Trophoblast cell (in vitro differentiated cells and primary cell): Measurements from ENCODE around the gene EIF2AK3.

Experiments used
- DNase-seq, 2 donors: peaks; one replicate each; pipeline ENCODE4 v3.0.0-alpha.2; 2016
- H2AFZ ChIP-seq: 2 replicates; pipeline ENCODE4 v1.6.1; 2013; ENCODE audit warnings: low read length, moderate library complexity, mild to moderate bottlenecking; ENCODE audit not compliant: insufficient read depth, poor library complexity
- H2AK5ac ChIP-seq: 2 replicates; pipeline ENCODE4 v1.6.1; 2013; ENCODE audit warnings: mild to moderate bottlenecking, low read length
- H2BK120ac ChIP-seq: 2 replicates; pipeline ENCODE4 v1.6.1; 2013; ENCODE audit warnings: low read length, mild to moderate bottlenecking, moderate library complexity; ENCODE audit not compliant: insufficient read depth, poor library complexity
- H2BK12ac ChIP-seq: 2 replicates; pipeline ENCODE4 v1.6.1; 2013; ENCODE audit warnings: mild to moderate bottlenecking, low read length, moderate library complexity
- H2BK5ac ChIP-seq: 2 replicates; pipeline ENCODE4 v1.6.1; 2013; ENCODE audit warnings: low read length, low read depth, moderate library complexity, mild to moderate bottlenecking; ENCODE audit not compliant: poor library complexity
- H3K14ac ChIP-seq: 2 replicates; pipeline ENCODE4 v1.6.1; 2013; ENCODE audit warnings: mild to moderate bottlenecking, low read length
- H3K18ac ChIP-seq: 2 replicates; pipeline ENCODE4 v1.6.1; 2013; ENCODE audit warnings: mild to moderate bottlenecking, low read length
- H3K23ac ChIP-seq: 2 replicates; pipeline ENCODE4 v1.6.1; 2013; ENCODE audit warnings: low read length
- H3K27ac ChIP-seq: 2 replicates; pipeline ENCODE4 v1.5.1; 2013; ENCODE audit warnings: low read depth, mild to moderate bottlenecking, inconsistent platforms, low read length, moderate library complexity
- H3K27me3 ChIP-seq: 2 replicates; pipeline ENCODE4 v1.6.1; 2013; ENCODE audit warnings: inconsistent platforms, mild to moderate bottlenecking, low read length, moderate library complexity; ENCODE audit not compliant: insufficient read depth
- H3K36me3 ChIP-seq, 2 experiments: 1 replicate in 1 of 2; 2 replicates in 1 of 2; pipeline ENCODE4 v1.6.1; 2013; ENCODE audit warnings: low read length in 2 of 2, mild to moderate bottlenecking in 2 of 2, moderate library complexity in 1 of 2; ENCODE audit not compliant: insufficient read depth in 2 of 2, control insufficient read depth in 1 of 2
- H3K4ac ChIP-seq: 2 replicates; pipeline ENCODE4 v1.6.1; 2013; ENCODE audit warnings: low read depth, mild to moderate bottlenecking, low read length, moderate library complexity
- H3K4me1 ChIP-seq, 2 experiments: 1 replicate in 1 of 2; 2 replicates in 1 of 2; pipeline ENCODE4 v1.6.1; 2013; ENCODE audit warnings: low read length in 2 of 2, mild to moderate bottlenecking in 2 of 2, moderate library complexity in 1 of 2; ENCODE audit not compliant: insufficient read depth in 2 of 2, control insufficient read depth in 1 of 2
- H3K4me2 ChIP-seq: 2 replicates; pipeline ENCODE4 v1.6.1; 2013; ENCODE audit warnings: inconsistent platforms, mild to moderate bottlenecking, low read length, moderate library complexity
- H3K4me3 ChIP-seq: 2 replicates; pipeline ENCODE4 v1.5.1; 2013; ENCODE audit warnings: mild to moderate bottlenecking, low read depth, low read length, inconsistent platforms
- H3K79me1 ChIP-seq: one replicate; pipeline ENCODE4 v1.6.1; 2013; ENCODE audit warnings: low read length
- H3K79me2 ChIP-seq: 2 replicates; pipeline ENCODE4 v1.6.1; 2013; ENCODE audit warnings: low read length, mild to moderate bottlenecking; ENCODE audit not compliant: control insufficient read depth, insufficient read depth, poor library complexity
- H3K9ac ChIP-seq: 2 replicates; pipeline ENCODE4 v1.6.1; 2013; ENCODE audit warnings: mild to moderate bottlenecking, low read length
- H3K9me3 ChIP-seq: 2 replicates; pipeline ENCODE4 v1.6.1; 2013; ENCODE audit warnings: low read depth, mild to moderate bottlenecking, control low read depth, inconsistent platforms, low read length; ENCODE audit not compliant: insufficient read depth
- H4K12ac ChIP-seq: 2 replicates; pipeline ENCODE4 v1.6.1; 2013; ENCODE audit warnings: low read depth, mild to moderate bottlenecking, low read length, moderate library complexity
- H4K8ac ChIP-seq: 2 replicates; pipeline ENCODE4 v1.6.1; 2013; ENCODE audit warnings: low read depth, mild to moderate bottlenecking, low read length, moderate library complexity
- H4K91ac ChIP-seq: one replicate; pipeline ENCODE4 v1.6.1; 2013; ENCODE audit warnings: low read depth, mild to moderate bottlenecking, low read length, moderate library complexity
- WGBS: extraction: QIAGEN DNeasy Blood & Tissue Kit; methylation state at CpG from one replicate; pipeline ENCODE4 v1.1.7; 2013; ENCODE audit warnings: missing lambda C conversion rate; ENCODE audit not compliant: insufficient read length, insufficient coverage; ENCODE audit errors: extremely low coverage; 5-methylcytosine and 5-hydroxymethylcytosine counted together

Gene EIF2AK3

GRCh38 chr2:88543541-88544057 lies 83.7 kb downstream of the EIF2AK3 start:
- H2BK12ac ChIP-seq, result no peak overlapping the region
- DNase-seq, result no peak
- no peaks in the 10 kb centered on the region for H3K79me2 ChIP-seq
- no peak overlapping the region for H3K4me3 ChIP-seq
- no CpG with 5 or more reads among the region's 6 CpGs for WGBS
- H3K9me3 ChIP-seq, result peaks cover 2% of the 10 kb centered on the region
- no peak overlapping the region for H2AK5ac ChIP-seq
- H3K18ac ChIP-seq, result no peak overlapping the region
- H2BK120ac ChIP-seq, result no peak overlapping the region
- H3K4me2 ChIP-seq, result no peak overlapping the region
- H2AFZ ChIP-seq, result no peak overlapping the region
- no peak overlapping the region for H3K23ac ChIP-seq
- no peak overlapping the region for H2BK5ac ChIP-seq
- H3K27ac ChIP-seq, result no peak overlapping the region
- peaks cover 0 to 2% of the 10 kb centered on the region in 2 experiments for H3K4me1 ChIP-seq
- no peak overlapping the region for H3K14ac ChIP-seq
- H3K27me3 ChIP-seq, result no peaks in the 10 kb centered on the region
- no peaks in the 10 kb centered on the region for H3K36me3 ChIP-seq
- no peak overlapping the region for H3K4ac ChIP-seq
- H4K8ac ChIP-seq, result no peak overlapping the region
- no peak overlapping the region for H4K91ac ChIP-seq
- no peak overlapping the region for H3K9ac ChIP-seq
- H4K12ac ChIP-seq, result no peak overlapping the region
- H3K79me1 ChIP-seq, result peaks cover under 1% of the 10 kb centered on the region

- Histone ChIP-seq H3K14ac (no peak overlapping the region), H2AK5ac (no peak overlapping the region), H4K8ac (no peak overlapping the region), H2BK12ac (no peak overlapping the region), H3K9me3 (peaks cover 2% of the 10 kb centered on the region), H3K4me3 (no peak overlapping the region), H4K91ac (no peak overlapping the region), H3K79me2 (no peaks in the 10 kb centered on the region), H3K23ac (no peak overlapping the region), H4K12ac (no peak overlapping the region), H3K36me3 (no peaks in the 10 kb centered on the region), H2BK5ac (no peak overlapping the region), H3K4me1 (peaks cover 0 to 4% of the 10 kb centered on the region in 2 experiments), H3K79me1 (peaks cover 7% of the 10 kb centered on the region), H3K4ac (no peak overlapping the region), H2BK120ac (no peak overlapping the region), H2AFZ (no peak overlapping the region), H3K27me3 (no peaks in the 10 kb centered on the region), H3K4me2 (no peak overlapping the region), H3K9ac (no peak overlapping the region), H3K27ac (no peak overlapping the region), H3K18ac (no peak overlapping the region)
- WGBS, result no CpG with 5 or more reads among the region's 6 CpGs
- DNase-seq, result no peak
Measured at GRCh38 chr2:88542668-88543067, 84.6 kb downstream of the EIF2AK3 start.

GRCh38 chr2:88540346-88540745 lies 86.9 kb downstream of the EIF2AK3 start:
- Histone ChIP-seq H3K23ac (no peak overlapping the region), H3K4ac (no peak overlapping the region), H3K27me3 (no peaks in the 10 kb centered on the region), H2AFZ (no peak overlapping the region), H3K27ac (no peak overlapping the region), H2BK12ac (no peak overlapping the region), H3K9me3 (peaks cover 2% of the 10 kb centered on the region), H3K4me2 (no peak overlapping the region), H4K12ac (no peak overlapping the region), H2BK120ac (no peak overlapping the region), H4K91ac (no peak overlapping the region), H4K8ac (no peak overlapping the region), H3K9ac (no peak overlapping the region), H3K14ac (no peak overlapping the region), H2BK5ac (no peak overlapping the region), H3K4me1 (peaks cover 0 to 4% of the 10 kb centered on the region in 2 experiments), H3K79me2 (no peaks in the 10 kb centered on the region), H3K36me3 (no peaks in the 10 kb centered on the region), H3K18ac (no peak overlapping the region), H3K4me3 (no peak overlapping the region), H3K79me1 (peaks cover 8% of the 10 kb centered on the region), H2AK5ac (no peak overlapping the region)
- DNase-seq, result peak in 1 of 2 donors; percentile 17
- WGBS, result no CpG with 5 or more reads among the region's 2 CpGs

DNA sequence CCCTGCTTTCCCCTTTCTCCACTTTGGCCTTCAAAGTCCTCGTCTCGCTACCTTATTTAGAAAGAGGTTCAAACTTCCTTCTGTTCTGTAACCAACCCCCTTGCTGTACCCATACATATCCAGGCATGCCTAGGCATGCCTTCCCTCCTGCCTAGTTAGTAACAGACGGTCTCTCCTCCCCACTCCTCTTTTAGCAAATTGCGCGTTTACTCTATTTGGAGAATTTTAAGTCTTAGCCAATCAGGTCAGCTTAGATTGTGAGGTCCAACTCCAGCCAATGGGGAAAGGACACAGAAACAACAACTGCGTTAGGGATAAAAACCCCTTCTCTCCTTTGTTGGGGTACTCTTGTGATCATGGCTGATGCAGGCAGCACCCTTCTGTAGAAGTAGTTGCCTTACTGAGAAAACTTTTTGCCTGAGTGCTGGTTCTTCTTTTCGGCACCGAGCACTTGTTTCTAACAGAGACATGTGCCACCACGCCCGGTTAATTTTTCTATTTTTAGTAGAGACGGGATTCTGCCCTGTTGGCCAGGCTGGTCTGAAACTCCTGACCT lies 88.8 kb downstream of the EIF2AK3 start:
- Histone ChIP-seq H3K4me1 (peaks cover 0 to 4% of the 10 kb centered on the region in 2 experiments), H3K4me3 (no peak overlapping the region), H3K27ac (no peak overlapping the region), H2AFZ (no peak overlapping the region), H3K23ac (no peak overlapping the region), H3K36me3 (no peaks in the 10 kb centered on the region), H2AK5ac (no peak overlapping the region), H3K18ac (no peak overlapping the region), H2BK5ac (peak overlapping the region; percentile 38), H2BK12ac (peak overlapping the region; percentile 18), H4K12ac (no peak overlapping the region), H4K91ac (peak overlapping the region; percentile 74), H3K79me1 (peaks cover 8% of the 10 kb centered on the region), H2BK120ac (peak overlapping the region; percentile 57), H3K79me2 (no peaks in the 10 kb centered on the region), H3K4ac (no peak overlapping the region), H3K27me3 (no peaks in the 10 kb centered on the region), H3K14ac (no peak overlapping the region), H3K4me2 (no peak overlapping the region), H3K9ac (no peak overlapping the region), H4K8ac (peak overlapping the region; percentile 26), H3K9me3 (peaks cover 2% of the 10 kb centered on the region)
- DNase-seq, result no peak
- WGBS, result no CpG with 5 or more reads among the region's 11 CpGs
